Muscle of back (tissue), 11 donors: Measurements from ENCODE around the gene CARM1. TPM values are rescaled to one million over a fixed set of nuclear protein-coding genes. Genes with fewer than 3 reads are reported as not detected.
A peak's percentile ranks its signal among the peaks of the same experiment; 100 is the strongest.
"Not testable (repeated sequence)": the region's sequence is repeated elsewhere in the genome, so short reads cannot be mapped to it uniquely, and the experiment has no call there.

Experiments
- DNase-seq, 3 donors: peaks; one replicate each; pipeline versions ENCODE4 v3.0.0 to v3.0.0-alpha.2; 2013
- polyA plus RNA-seq, 10 donors: library from polyadenylated mRNA; unstranded; fragments of 120-200 nt; gene quantifications; one replicate each; pipeline ENCODE4 v1.2.1, GENCODE V29; 2013; ENCODE audit not compliant: insufficient read length in 10 of 10

CARM1 gene
- polyA plus RNA-seq, 10 donors: 48.9 to 66.5 (median 57.1) TPM

GRCh38 chr19:10927730-10928562 lies 56.6 kb downstream of the CARM1 start:
- no peak for DNase-seq

- peak; percentile 98 to 99 (median 98) for DNase-seq
These were observed 57.4 kb downstream of the CARM1 start, which contains the start of the genes TIMM29 and YIPF2 for GRCh38 chr19:10928563-10929401. TSS of gene TIMM29 (plus strand) at chr19:10928811. CDS start at chr19:10928823, 12 bp downstream. TSS of gene YIPF2 (minus strand) at chr19:10928639. CDS start at chr19:10928410, 229 bp downstream.

GRCh38 chr19:10929402-10929794 lies 58.0 kb downstream of the CARM1 start:
- DNase-seq: no peak

- DNase-seq: no peak
These were observed 64.2 kb downstream of the CARM1 start for GRCh38 chr19:10935371-10936059.

GRCh38 chr19:10936661-10937084 lies 65.3 kb downstream of the CARM1 start:
- DNase-seq: peak; percentile 73 to 88 (median 75)

GRCh38 chr19:10941649-10942048 lies 70.3 kb downstream of the CARM1 start:
- not testable (repeated sequence) for DNase-seq

GRCh38 chr19:10943412-10943811 lies 72.1 kb downstream of the CARM1 start:
- DNase-seq: not testable (repeated sequence)

- DNase-seq: no peak
These were observed 73.9 kb downstream of the CARM1 start for GRCh38 chr19:10945264-10945663.

GRCh38 chr19:10946958-10947657 lies 75.8 kb downstream of the CARM1 start:
- peak in 1 of 3 donors; percentile 14 for DNase-seq

GRCh38 chr19:10952809-10953208 lies 81.5 kb downstream of the CARM1 start:
- DNase-seq: no peak

GRCh38 chr19:10959277-10959968 lies 88.1 kb downstream of the CARM1 start:
- DNase-seq: not testable (repeated sequence)

GRCh38 chr19:10960314-10961072 lies 89.1 kb downstream of the CARM1 start, which contains the start of gene SMARCA4:
TSS of gene SMARCA4 (plus strand) at chr19:10961030. CDS start at chr19:10984152, 23,122 bp downstream.
- DNase-seq: peak; percentile 98 to 100 (median 99)

- DNase-seq: peak in 1 of 3 donors; percentile 76
These were observed 89.9 kb downstream of the CARM1 start for GRCh38 chr19:10961073-10961860.

GRCh38 chr19:10962863-10963262 lies 91.5 kb downstream of the CARM1 start:
- no peak for DNase-seq

- DNase-seq: no peak
These were observed 92.5 kb downstream of the CARM1 start for GRCh38 chr19:10963865-10964264.

GRCh38 chr19:10964903-10965302 lies 93.5 kb downstream of the CARM1 start:
- DNase-seq: no peak

- DNase-seq: no peak
These were observed 94.0 kb downstream of the CARM1 start for GRCh38 chr19:10965398-10965797.

GRCh38 chr19:10966809-10967208 lies 95.5 kb downstream of the CARM1 start:
- no peak for DNase-seq
